Measurements from ENCODE around the gene UPP1. TPM values are rescaled to one million over a fixed set of nuclear protein-coding genes. Genes with fewer than 3 reads are reported as not detected.

The UPP1 gene
- total and polyA plus RNA-seq, 2 of the 13 experiments (the other 11 are each of a cell fraction or from before 2014, with no cell fraction given) = 5.7 to 9.8 TPM

DNA sequence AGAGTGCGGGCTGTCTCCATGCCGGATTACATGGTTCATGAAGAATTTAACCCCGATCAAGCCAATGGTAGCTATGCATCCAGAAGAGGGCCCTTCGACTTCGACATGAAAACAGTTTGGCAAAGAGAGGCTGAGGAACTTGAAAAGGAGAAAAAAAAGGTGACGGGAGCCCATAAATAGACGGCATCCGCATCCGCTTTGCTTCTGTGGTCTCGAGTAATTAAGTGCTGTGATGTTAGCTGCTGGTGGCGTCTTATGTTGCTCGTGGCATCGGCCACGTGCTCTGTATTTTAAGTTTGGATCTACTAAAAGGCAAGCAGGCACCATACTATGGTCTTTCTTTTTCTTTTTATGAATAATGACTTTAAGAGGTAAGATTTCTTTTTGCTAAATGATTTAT lies 42.6 kb upstream of the UPP1 start:
- in situ Hi-C loops (cut with HindIII; ENCODE audit: extremely low pct_ligation_motif_present, low pct_unique_long_range_greater_than_20kb) = no loop called here
- TF ChIP-seq, protein P1, sequence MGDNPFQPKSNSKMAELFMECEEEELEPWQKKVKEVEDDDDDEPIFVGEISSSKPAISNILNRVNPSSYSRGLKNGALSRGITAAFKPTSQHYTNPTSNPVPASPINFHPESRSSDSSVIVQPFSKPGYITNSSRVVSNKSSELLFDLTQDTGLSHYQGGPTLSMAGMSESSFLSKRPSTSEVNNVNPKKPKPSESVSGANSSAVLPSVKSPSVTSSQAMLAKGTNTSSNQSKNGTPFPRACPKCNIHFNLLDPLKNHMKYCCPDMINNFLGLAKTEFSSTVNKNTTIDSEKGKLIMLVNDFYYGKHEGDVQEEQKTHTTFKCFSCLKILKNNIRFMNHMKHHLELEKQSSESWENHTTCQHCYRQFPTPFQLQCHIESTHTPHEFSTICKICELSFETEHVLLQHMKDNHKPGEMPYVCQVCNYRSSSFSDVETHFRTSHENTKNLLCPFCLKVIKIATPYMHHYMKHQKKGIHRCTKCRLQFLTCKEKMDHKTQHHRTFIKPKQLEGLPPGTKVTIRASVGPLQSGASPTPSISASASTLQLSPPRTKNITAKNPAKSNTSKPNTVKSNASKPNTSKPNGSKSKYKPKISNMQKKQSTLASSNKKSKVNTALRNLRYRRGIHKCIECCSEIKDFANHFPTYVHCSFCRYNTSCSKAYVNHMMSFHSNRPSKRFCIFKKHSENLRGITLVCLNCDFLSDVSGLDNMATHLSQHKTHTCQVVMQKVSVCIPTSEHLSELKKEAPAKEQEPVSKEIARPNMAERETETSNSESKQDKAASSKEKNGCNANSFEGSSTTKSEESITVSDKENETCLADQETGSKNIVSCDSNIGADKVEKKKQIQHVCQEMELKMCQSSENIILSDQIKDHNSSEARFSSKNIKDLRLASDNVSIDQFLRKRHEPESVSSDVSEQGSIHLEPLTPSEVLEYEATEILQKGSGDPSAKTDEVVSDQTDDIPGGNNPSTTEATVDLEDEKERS (CRISPR knock-in tag; IDR thresholded peaks at IDR 0.05) = no peak
- no peak for TF ChIP-seq YEATS2 (CRISPR knock-in tag; IDR thresholded peaks at IDR 0.05; ENCODE audit: borderline replicate concordance)
- no peak for TF ChIP-seq ARNT2 (CRISPR knock-in tag; IDR thresholded peaks at IDR 0.05; ENCODE audit: low read depth)
- TF ChIP-seq, protein P2, sequence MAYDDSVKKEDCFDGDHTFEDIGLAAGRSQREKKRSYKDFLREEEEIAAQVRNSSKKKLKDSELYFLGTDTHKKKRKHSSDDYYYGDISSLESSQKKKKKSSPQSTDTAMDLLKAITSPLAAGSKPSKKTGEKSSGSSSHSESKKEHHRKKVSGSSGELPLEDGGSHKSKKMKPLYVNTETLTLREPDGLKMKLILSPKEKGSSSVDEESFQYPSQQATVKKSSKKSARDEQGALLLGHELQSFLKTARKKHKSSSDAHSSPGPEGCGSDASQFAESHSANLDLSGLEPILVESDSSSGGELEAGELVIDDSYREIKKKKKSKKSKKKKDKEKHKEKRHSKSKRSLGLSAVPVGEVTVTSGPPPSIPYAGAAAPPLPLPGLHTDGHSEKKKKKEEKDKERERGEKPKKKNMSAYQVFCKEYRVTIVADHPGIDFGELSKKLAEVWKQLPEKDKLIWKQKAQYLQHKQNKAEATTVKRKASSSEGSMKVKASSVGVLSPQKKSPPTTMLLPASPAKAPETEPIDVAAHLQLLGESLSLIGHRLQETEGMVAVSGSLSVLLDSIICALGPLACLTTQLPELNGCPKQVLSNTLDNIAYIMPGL (CRISPR knock-in tag; IDR thresholded peaks at IDR 0.05; ENCODE audit: borderline replicate concordance in 1 of 2, low read depth in 1 of 2) = no peak
- TF ChIP-seq ZSCAN25 (CRISPR knock-in tag; IDR thresholded peaks at IDR 0.05) = no peak
- TF ChIP-seq MZF1 (CRISPR knock-in tag; IDR thresholded peaks at IDR 0.05; ENCODE audit: borderline replicate concordance) = no peak
- no peak for TF ChIP-seq MEIS1 (CRISPR knock-in tag; IDR thresholded peaks at IDR 0.05; ENCODE audit: borderline replicate concordance)
- TF ChIP-seq ZNF263 (CRISPR knock-in tag; IDR thresholded peaks at IDR 0.05) = no peak
- TF ChIP-seq HIVEP1 (CRISPR knock-in tag; IDR thresholded peaks at IDR 0.05) = no peak
- TF ChIP-seq ZFP90 (CRISPR knock-in tag; IDR thresholded peaks at IDR 0.05; ENCODE audit: borderline replicate concordance) = no peak
- TF ChIP-seq, protein P3, sequence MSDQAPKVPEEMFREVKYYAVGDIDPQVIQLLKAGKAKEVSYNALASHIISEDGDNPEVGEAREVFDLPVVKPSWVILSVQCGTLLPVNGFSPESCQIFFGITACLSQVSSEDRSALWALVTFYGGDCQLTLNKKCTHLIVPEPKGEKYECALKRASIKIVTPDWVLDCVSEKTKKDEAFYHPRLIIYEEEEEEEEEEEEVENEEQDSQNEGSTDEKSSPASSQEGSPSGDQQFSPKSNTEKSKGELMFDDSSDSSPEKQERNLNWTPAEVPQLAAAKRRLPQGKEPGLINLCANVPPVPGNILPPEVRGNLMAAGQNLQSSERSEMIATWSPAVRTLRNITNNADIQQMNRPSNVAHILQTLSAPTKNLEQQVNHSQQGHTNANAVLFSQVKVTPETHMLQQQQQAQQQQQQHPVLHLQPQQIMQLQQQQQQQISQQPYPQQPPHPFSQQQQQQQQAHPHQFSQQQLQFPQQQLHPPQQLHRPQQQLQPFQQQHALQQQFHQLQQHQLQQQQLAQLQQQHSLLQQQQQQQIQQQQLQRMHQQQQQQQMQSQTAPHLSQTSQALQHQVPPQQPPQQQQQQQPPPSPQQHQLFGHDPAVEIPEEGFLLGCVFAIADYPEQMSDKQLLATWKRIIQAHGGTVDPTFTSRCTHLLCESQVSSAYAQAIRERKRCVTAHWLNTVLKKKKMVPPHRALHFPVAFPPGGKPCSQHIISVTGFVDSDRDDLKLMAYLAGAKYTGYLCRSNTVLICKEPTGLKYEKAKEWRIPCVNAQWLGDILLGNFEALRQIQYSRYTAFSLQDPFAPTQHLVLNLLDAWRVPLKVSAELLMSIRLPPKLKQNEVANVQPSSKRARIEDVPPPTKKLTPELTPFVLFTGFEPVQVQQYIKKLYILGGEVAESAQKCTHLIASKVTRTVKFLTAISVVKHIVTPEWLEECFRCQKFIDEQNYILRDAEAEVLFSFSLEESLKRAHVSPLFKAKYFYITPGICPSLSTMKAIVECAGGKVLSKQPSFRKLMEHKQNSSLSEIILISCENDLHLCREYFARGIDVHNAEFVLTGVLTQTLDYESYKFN (CRISPR knock-in tag; conservative IDR thresholded peaks at IDR 0.05) = no peak
- TF ChIP-seq ZMYM2 (CRISPR knock-in tag; IDR thresholded peaks at IDR 0.05) = no peak
- TF ChIP-seq, protein P4, sequence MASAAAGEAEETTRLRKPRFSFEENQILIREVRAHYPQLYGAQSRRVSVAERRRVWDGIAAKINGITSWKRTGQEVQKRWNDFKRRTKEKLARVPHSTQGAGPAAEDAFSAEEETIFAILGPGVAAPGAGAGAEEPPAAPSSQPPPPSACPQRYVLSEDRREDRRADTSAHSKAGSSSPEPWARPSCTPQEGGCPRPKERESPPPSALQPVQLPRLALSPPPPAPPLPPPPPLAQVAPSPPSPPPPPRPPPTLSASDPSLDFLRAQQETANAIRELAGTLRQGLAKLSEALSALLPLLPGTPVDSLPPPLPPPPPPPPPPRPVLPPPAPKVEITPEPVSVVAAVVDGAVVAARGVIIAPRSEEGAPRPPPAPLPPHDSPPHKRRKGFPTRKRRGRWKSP (CRISPR knock-in tag; IDR thresholded peaks at IDR 0.05) = no peak
- no peak for TF ChIP-seq HOXA9 (CRISPR knock-in tag; IDR thresholded peaks at IDR 0.05; ENCODE audit: borderline replicate concordance)
- no peak for TF ChIP-seq TARDBP (CRISPR knock-in tag; IDR thresholded peaks at IDR 0.05)

More for the DNA sequence above, 42.6 kb upstream of the UPP1 start:
- H3K79me2 ChIP-seq (ENCODE audit: insufficient read depth, low read length) = no peaks in the 10 kb centered on the region
- intact Hi-C loops (cut with micrococcal nuclease; ENCODE audit: unreplicated experiment) = no loop called here
- H3K27me3 ChIP-seq (ENCODE audit: control insufficient read depth in 1 of 2, insufficient read depth in 2 of 2, low read length in 2 of 2) = peaks cover 6 to 54% of the 10 kb centered on the region in 2 experiments; a peak in 4 of 5 replicates
- DNase-seq (ENCODE audit: low spot score) = no peak
- H3K4me3 ChIP-seq (replicated peaks in 1 of 3; ENCODE audit: insufficient read depth in 1 of 3, low read depth in 2 of 3, low read length in 3 of 3) = no peak overlapping the region
- no peak for FAIRE-seq
- no peaks in the 10 kb centered on the region for H3K9me3 ChIP-seq (ENCODE audit: low read length)
- H3K36me3 ChIP-seq (replicated peaks in 1 of 2; ENCODE audit: control insufficient read depth in 1 of 2, insufficient read depth in 2 of 2, low read length in 2 of 2) = no peaks in the 10 kb centered on the region
- no peak overlapping the region for H3K4me2 ChIP-seq (ENCODE audit: low read depth, low read length)
- no peaks in the 10 kb centered on the region for H3K4me1 ChIP-seq (ENCODE audit: insufficient read depth, low read length)
- no peaks in the 10 kb centered on the region for H4K20me1 ChIP-seq (ENCODE audit: insufficient read depth, low read length)
- no peak for ATAC-seq
- no peak overlapping the region for H2AFZ ChIP-seq (ENCODE audit: low read length)
- H3K9ac ChIP-seq (ENCODE audit: insufficient read depth, low read depth, low read length) = no peak overlapping the region
- POLR2A ChIA-PET = no interaction called here
- 24% methylated on average over 14 of the region's 14 CpGs for WGBS (ENCODE audit: low lambda C conversion rate)
- no peak overlapping the region for H3K27ac ChIP-seq (ENCODE audit: extremely low read length, insufficient read depth, low read length)
- CTCF ChIA-PET (ENCODE audit: low intra/inter-chr PET ratio, low total read pairs) = no interaction called here
- BruUV-seq (replicated peaks) = no TSS peak

All from HepG2 (cell line).